ENCODE data around the gene FAAP100.

- TF ChIP-seq GATA2 (IDR thresholded peaks at IDR 0.05; ENCODE audit: low read depth, low read length) = no peak
- no peak for TF ChIP-seq GATA3 (IDR thresholded peaks at IDR 0.05; ENCODE audit: low read depth, low read length)
Observed at GRCh38 chr17:81556175-81556691, 4.1 kb upstream of the FAAP100 start.
